Measurements from ENCODE around the gene HOXB2.

Gene HOXB2

DNA sequence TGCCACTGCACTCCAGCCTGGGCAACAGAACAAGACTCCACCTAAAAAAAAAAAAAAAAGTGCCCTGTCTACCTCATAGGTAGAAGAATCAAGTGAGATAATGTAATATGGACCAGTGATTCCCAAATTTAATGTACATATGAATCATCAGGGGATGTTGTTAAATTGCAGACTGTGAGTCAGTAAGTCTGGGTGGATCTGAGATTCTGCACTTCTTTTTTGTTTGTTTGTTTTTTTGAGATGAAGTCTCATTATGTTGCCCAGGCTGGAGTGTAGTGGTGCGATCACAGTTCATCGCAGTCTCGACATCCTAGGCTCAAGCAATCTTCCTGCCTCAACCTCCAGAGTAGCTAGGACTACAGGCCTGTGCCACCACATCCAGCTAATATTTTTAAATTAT, 45.7 kb downstream of the HOXB2 start:
- no peaks in the 10 kb centered on the region for H3K27me3 ChIP-seq (ENCODE audit: insufficient read depth, low read length, poor library complexity, severe bottlenecking)
- no peaks in the 10 kb centered on the region for H3K9me3 ChIP-seq (ENCODE audit: insufficient read depth, low read depth, low read length)
- H3K79me2 ChIP-seq (ENCODE audit: insufficient read depth, low read length), result no peaks in the 10 kb centered on the region

DNA sequence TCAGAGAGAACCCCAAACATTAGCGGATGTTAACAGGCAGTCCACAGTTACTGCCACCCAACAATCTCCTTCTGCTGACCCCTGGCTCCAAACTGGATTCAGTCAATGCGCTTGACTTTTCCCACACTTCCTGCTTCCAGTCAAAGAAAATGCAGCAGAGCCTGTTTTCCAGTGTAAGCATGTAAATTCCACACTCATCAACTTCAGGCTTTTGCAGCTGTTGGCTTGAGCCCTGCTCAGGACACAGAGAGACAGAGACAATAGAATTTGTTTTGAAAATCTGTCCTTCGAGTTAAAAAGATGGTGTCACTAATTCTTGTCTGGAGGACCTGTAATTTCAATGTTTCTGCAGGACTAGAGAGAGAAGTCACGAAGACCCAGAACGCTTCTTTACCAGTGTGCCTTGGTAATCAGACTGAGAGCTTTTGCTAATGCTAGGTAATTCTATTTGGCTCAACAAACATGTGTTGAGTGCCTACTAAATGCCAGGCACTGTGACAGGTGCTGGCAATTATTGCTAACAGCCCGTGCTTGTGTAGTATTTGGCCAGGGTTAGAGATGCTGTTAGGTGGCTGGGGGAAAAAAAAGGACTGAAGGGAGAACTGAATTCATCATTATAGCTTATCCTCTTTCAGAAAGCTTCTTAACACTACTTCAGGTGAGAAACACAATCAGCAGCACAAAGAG, 46.6 kb downstream of the HOXB2 start:
- no peak overlapping the region for H3K4me2 ChIP-seq (ENCODE audit: low read depth, low read length, poor library complexity, severe bottlenecking)
- H3K9me3 ChIP-seq (ENCODE audit: insufficient read depth, low read depth, low read length), result no peaks in the 10 kb centered on the region
- H2AFZ ChIP-seq (ENCODE audit: low read length), result no peak overlapping the region
- TF ChIP-seq, protein P1, sequence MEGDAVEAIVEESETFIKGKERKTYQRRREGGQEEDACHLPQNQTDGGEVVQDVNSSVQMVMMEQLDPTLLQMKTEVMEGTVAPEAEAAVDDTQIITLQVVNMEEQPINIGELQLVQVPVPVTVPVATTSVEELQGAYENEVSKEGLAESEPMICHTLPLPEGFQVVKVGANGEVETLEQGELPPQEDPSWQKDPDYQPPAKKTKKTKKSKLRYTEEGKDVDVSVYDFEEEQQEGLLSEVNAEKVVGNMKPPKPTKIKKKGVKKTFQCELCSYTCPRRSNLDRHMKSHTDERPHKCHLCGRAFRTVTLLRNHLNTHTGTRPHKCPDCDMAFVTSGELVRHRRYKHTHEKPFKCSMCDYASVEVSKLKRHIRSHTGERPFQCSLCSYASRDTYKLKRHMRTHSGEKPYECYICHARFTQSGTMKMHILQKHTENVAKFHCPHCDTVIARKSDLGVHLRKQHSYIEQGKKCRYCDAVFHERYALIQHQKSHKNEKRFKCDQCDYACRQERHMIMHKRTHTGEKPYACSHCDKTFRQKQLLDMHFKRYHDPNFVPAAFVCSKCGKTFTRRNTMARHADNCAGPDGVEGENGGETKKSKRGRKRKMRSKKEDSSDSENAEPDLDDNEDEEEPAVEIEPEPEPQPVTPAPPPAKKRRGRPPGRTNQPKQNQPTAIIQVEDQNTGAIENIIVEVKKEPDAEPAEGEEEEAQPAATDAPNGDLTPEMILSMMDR (conservative IDR thresholded peaks at IDR 0.05; ENCODE audit: low read length), result no peak
- no peak for TF ChIP-seq EZH2phosphoT487 (IDR thresholded peaks at IDR 0.05; ENCODE audit: borderline replicate concordance)
- no peaks in the 10 kb centered on the region for H4K20me1 ChIP-seq (ENCODE audit: insufficient read depth, low read length, poor library complexity, severe bottlenecking)
- no peaks in the 10 kb centered on the region for H3K9me2 ChIP-seq (replicated peaks; ENCODE audit: low read depth, low read length)
- no peaks in the 10 kb centered on the region for H3K79me2 ChIP-seq (ENCODE audit: insufficient read depth, low read length)
- no peaks in the 10 kb centered on the region for H3F3A ChIP-seq (ENCODE audit: low read depth)
- no peak overlapping the region for H3K4me3 ChIP-seq (ENCODE audit: low read length, poor library complexity, severe bottlenecking)
- H3K36me3 ChIP-seq (ENCODE audit: insufficient read depth, low read length), result no peaks in the 10 kb centered on the region
- H3K4me1 ChIP-seq (ENCODE audit: insufficient read depth, low read length, poor library complexity, severe bottlenecking), result peaks cover 3% of the 10 kb centered on the region
- no peak overlapping the region for H3K9ac ChIP-seq (ENCODE audit: low read depth, low read length, poor library complexity, severe bottlenecking)
- H3K27me3 ChIP-seq (ENCODE audit: insufficient read depth, low read length, poor library complexity, severe bottlenecking), result no peaks in the 10 kb centered on the region

More for the DNA sequence above, 45.7 kb downstream of the HOXB2 start:
- Histone ChIP-seq H3F3A (ENCODE audit: low read depth) (no peaks in the 10 kb centered on the region), H3K9me2 (replicated peaks; ENCODE audit: low read depth, low read length) (no peaks in the 10 kb centered on the region), H3K4me3 (ENCODE audit: low read length, poor library complexity, severe bottlenecking) (no peak overlapping the region), H3K4me2 (ENCODE audit: low read depth, low read length, poor library complexity, severe bottlenecking) (no peak overlapping the region), H2AFZ (ENCODE audit: low read length) (no peak overlapping the region), H3K4me1 (ENCODE audit: insufficient read depth, low read length, poor library complexity, severe bottlenecking) (peaks cover 4% of the 10 kb centered on the region), H4K20me1 (ENCODE audit: insufficient read depth, low read length, poor library complexity, severe bottlenecking) (no peaks in the 10 kb centered on the region), H3K36me3 (ENCODE audit: insufficient read depth, low read length) (no peaks in the 10 kb centered on the region), H3K9ac (ENCODE audit: low read depth, low read length, poor library complexity, severe bottlenecking) (no peak overlapping the region)
- TF ChIP-seq EZH2phosphoT487 (IDR thresholded peaks at IDR 0.05; ENCODE audit: borderline replicate concordance), result no peak
- TF ChIP-seq, protein P1 (conservative IDR thresholded peaks at IDR 0.05; ENCODE audit: low read length), result no peak

DNA sequence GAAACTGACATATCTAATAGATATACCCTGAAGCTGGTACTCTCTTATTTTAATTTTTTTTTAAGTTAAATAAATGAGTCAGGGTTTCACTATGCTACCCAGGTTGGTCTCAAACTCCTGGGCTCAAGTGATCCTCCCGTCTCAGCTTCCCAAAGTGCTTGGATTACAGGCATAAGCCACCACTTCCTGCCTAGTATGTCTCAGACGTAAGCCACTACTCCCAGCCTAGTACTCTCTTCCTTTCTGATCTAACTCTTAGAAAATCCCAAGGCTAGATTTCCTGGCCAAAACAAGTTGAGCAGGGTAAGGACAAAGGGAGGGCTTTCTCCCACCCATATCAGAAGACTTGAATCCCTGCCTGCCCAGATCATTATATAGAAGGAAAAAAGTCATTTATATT, 47.8 kb downstream of the HOXB2 start:
- Histone ChIP-seq H4K20me1 (ENCODE audit: insufficient read depth, low read length, poor library complexity, severe bottlenecking) (no peaks in the 10 kb centered on the region), H3K9me2 (replicated peaks; ENCODE audit: low read depth, low read length) (no peaks in the 10 kb centered on the region), H3F3A (ENCODE audit: low read depth) (no peaks in the 10 kb centered on the region), H3K4me2 (ENCODE audit: low read depth, low read length, poor library complexity, severe bottlenecking) (no peak overlapping the region), H3K36me3 (ENCODE audit: insufficient read depth, low read length) (no peaks in the 10 kb centered on the region), H3K4me1 (ENCODE audit: insufficient read depth, low read length, poor library complexity, severe bottlenecking) (peaks cover 6% of the 10 kb centered on the region), H3K27me3 (ENCODE audit: insufficient read depth, low read length, poor library complexity, severe bottlenecking) (no peaks in the 10 kb centered on the region), H3K4me3 (ENCODE audit: low read length, poor library complexity, severe bottlenecking) (no peak overlapping the region), H3K9ac (ENCODE audit: low read depth, low read length, poor library complexity, severe bottlenecking) (no peak overlapping the region), H3K79me2 (ENCODE audit: insufficient read depth, low read length) (no peaks in the 10 kb centered on the region), H2AFZ (ENCODE audit: low read length) (no peak overlapping the region), H3K9me3 (ENCODE audit: insufficient read depth, low read depth, low read length) (no peaks in the 10 kb centered on the region)
- TF ChIP-seq, protein P1 (conservative IDR thresholded peaks at IDR 0.05; ENCODE audit: low read length), result no peak
- TF ChIP-seq EZH2phosphoT487 (IDR thresholded peaks at IDR 0.05; ENCODE audit: borderline replicate concordance), result no peak
